Superior temporal gyrus (tissue), 1 donor: ENCODE measurements around the gene SSR1.
"Not testable (repeated sequence)": the region's sequence is repeated elsewhere in the genome, so short reads cannot be mapped to it uniquely, and the experiment has no call there.

Experiments
- DNase-seq: peaks from one replicate; pipeline ENCODE4 v3.0.0-alpha.2; 2016; ENCODE audit errors: extremely low spot score

SSR1 gene

GRCh38 chr6:7282097-7282906 lies 30.7 kb downstream of the SSR1 start:
- no peak for DNase-seq

- no peak for DNase-seq
Observed at GRCh38 chr6:7276199-7276524, 36.8 kb downstream of the SSR1 start.

GRCh38 chr6:7274525-7274924 lies 38.5 kb downstream of the SSR1 start:
- DNase-seq, result not testable (repeated sequence)

DNA sequence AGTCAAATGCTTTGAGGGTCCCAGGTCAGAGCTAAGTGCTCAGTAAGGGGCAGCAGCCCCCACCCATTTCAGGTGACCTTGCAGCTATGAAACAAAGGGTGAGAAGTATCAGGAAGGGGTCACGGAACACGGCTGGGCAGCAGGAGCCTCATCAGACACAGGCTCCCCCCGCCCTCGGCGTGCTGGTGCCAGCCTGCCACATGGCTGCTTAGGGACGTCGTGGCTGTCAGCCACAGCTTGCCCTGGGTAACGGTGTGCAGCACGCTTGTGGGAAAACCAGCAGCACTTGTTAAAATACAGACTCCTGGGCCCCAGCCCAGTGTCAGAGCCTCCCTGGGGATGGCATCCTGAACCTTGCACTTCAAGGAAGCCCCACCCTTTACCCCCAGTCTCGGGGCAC lies 39.3 kb downstream of the SSR1 start:
- DNase-seq, result no peak

GRCh38 chr6:7271205-7271534 lies 41.8 kb downstream of the SSR1 start:
- no peak for DNase-seq

- no peak for DNase-seq
Observed at GRCh38 chr6:7270320-7271204, 42.4 kb downstream of the SSR1 start.

- no peak for DNase-seq
Observed at GRCh38 chr6:7269816-7270215, 43.2 kb downstream of the SSR1 start.

DNA sequence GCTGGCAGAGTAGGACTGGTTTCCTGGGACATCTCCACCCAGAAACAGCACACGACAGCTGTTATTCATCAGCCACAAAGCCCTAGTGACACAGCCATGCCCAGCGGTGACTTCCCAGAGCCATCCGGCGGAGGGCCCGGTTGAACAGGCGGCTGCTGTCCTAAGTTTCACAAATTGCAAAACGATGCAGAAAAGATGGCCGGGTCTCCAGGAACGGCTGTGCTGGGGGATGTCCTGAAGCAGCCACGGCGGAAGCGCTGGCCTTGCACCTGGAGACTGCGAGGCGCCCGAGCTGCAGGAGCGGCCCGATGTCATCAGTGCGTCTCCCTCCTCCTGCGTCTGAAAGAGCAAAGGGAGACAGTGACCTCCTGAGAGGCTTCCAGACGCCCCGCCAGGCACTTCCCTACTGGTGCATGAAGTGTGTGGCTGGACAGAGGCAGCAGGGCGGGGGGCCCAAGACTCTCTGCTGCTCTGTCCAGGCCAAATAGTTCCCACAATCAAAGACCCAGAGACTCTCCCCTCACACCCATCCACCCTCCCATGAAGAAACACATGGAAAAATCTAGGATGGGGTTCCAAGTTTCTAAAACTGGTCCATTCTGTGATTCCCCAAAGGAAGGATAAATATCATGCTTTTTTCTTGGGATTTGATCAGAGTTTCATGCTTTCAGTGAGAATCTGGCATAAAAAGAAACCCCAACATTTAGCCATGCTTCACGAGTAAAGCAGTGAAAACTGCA lies 44.0 kb downstream of the SSR1 start:
- DNase-seq, result no peak

DNA sequence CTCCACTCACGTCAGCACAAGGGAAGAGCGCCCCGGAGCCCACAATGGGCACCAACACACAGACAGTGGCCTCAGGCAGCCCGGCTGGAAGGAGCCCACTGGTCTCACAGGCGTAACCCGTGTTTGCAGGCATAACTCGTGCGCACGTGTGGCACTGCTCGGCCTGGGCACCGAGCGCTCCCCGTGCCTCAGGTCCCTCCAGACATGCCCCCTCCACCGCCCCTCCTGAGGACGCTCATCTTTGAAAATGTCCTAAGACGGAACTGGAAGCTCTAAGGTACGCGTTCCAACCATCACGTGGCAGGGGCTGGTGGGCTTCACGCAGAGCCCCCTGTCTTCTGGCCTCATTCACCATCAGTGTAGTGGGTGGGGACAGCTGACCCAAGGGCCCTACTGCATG lies 44.6 kb downstream of the SSR1 start:
- no peak for DNase-seq

DNA sequence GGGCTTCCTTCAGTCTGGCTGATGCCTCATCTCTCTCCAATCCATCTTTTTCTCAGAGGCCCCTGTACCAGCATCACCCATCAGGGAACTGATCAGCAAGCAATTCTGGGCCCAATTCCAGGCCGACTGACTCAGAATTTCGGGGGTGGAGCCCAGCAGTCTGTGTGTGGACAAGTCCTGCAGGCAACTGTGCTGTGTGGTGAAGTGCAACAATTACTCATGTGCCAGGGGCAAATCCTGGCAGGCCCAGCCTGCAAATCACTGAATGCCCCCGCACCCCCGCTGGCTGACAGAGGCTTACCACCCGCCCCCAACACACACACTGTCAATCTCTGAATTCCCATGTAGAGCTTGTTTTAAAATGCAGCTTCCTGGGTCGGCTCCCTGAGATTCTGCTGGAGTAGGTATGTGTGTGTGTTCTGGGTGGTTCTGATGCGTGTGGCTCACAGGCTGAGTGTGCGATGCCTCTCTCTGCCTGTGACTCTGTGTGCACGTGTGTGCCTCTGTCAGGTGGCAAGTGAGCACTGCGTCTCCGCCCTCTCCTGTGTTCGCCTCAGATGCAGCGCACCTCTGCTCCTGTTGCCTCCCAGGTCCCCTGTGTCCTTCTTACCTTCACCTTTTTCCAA lies 45.4 kb downstream of the SSR1 start:
- DNase-seq, result peak; percentile 77

GRCh38 chr6:7267071-7267465 lies 45.9 kb downstream of the SSR1 start:
- DNase-seq, result no peak

GRCh38 chr6:7265385-7265726 lies 47.6 kb downstream of the SSR1 start:
- not testable (repeated sequence) for DNase-seq

DNA sequence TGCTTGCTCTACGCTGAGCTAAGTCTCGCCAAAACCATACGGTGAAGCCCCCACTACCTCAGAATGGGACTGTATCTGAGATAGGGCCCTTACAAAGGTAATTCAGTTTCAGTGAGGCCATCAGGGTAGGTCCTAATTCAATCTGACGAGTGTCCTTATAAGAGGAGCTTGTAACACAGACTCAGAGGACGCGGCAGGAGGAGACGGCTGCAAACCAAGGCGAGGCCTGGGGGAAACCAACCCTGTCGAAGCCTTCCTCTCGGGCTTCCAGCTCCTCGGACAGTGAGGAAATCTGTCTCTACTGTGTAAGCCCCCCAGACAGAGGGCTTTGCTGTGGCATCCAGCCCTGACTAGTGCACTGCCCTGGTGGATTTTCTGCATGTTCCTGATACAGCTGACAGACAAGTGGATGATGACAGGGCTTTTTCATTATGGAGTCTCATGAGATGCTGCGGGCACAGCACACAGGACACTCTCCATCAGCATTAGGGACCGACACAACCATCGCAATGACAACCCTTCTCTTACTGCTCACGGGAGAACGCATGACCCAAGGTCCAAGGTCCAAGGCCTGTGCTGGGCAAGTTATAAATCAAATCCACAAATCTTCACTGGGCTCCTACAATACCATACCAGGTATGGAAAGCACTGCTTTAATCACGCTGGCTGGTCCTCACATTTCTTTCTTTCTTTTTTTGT lies 48.2 kb downstream of the SSR1 start:
- peak; percentile 2 for DNase-seq

- no peak for DNase-seq
Observed at GRCh38 chr6:7264041-7264440, 49.0 kb downstream of the SSR1 start.

DNA sequence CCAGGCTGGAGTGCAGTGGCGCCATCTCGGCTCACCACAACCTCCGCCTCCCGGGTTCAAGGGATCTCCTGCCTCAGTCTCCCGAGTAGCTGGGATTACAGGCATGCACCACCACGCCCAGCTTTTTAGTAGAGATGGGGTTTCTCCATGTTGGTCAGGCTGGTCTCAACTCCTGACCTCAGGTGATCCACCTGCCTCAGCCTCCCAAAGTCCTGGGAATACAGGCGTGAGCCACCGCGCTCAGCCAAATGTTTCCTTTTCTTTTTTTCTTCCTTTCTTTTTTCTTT lies 49.5 kb downstream of the SSR1 start:
- DNase-seq, result not testable (repeated sequence)

- no peak for DNase-seq
Observed at GRCh38 chr6:7262746-7263518, 50.1 kb downstream of the SSR1 start.

- DNase-seq, result peak; percentile 3
Observed at GRCh38 chr6:7261852-7262461, 51.0 kb downstream of the SSR1 start.

- peak; percentile 75 for DNase-seq
Observed at GRCh38 chr6:7261032-7261841, 51.8 kb downstream of the SSR1 start.

- DNase-seq, result peak; percentile 3
Observed at GRCh38 chr6:7260291-7261031, 52.5 kb downstream of the SSR1 start.
